ENCODE measurements around the gene HBP1. TPM values are rescaled to one million over a fixed set of nuclear protein-coding genes. Genes with fewer than 3 reads are reported as not detected.
A peak's percentile ranks its signal among the peaks of the same experiment; 100 is the strongest.

HBP1 gene
- total RNA-seq, 2 experiments from 2014 or later = 9.3 to 18.1 TPM

DNA sequence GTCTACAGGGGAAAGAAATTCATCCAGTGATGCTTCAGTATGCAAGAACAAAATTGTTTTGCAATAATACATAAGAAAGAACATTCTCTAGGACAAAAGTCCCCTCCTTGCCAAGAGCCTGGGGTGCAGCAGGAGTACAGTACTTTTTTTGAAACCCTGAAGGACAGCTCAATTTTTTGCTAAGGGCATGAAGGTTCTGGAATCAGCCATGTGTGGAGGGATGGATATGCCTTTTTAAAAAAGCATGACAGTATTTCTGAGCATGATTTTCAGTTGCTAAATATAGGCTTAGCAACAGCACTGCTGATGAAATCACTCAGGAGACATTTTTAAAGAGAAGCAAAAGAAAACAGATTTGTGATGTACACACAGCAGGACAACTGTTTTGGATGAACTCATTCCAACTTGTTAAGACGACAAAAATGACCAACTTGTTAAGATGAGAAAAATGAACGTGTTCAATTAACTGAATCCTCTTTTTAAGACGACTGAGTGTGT lies 39.3 kb downstream of the HBP1 start:
- Histone ChIP-seq H3K79me2 (ENCODE audit: insufficient read depth, low read depth, low read length) (no peaks in the 10 kb centered on the region), H3K9me2 (ENCODE audit: insufficient read depth, low read length) (no peaks in the 10 kb centered on the region), H4K20me1 (ENCODE audit: insufficient read depth, low read length) (no peaks in the 10 kb centered on the region), H3K4me1 (ENCODE audit: insufficient read depth, low read length, poor library complexity, severe bottlenecking) (peaks cover 7% of the 10 kb centered on the region), H3K27ac (ENCODE audit: low read depth, low read length, poor library complexity, severe bottlenecking) (no peak overlapping the region), H2AFZ (ENCODE audit: low read length) (no peak overlapping the region), H3K4me3 (ENCODE audit: low read depth, low read length, poor library complexity, severe bottlenecking) (no peak overlapping the region), H3K4me2 (ENCODE audit: low read length) (no peak overlapping the region), H3K36me3 (ENCODE audit: insufficient read depth, low read length) (peaks cover 11% of the 10 kb centered on the region; the same call in 1 of the 2 replicates), H3K9me3 (ENCODE audit: low read length) (no peaks in the 10 kb centered on the region)
- intact Hi-C loops (cut with micrococcal nuclease; ENCODE audit: unreplicated experiment) = no loop called here
- CTCF ChIA-PET (ENCODE audit: unreplicated experiment) = interaction anchor here (1.0 kb wide), 1 partner anchor 12 kb away, joined by 4 read pairs; no protein-coding TSS in a partner anchor
- peak; percentile 4 for DNase-seq (ENCODE audit: low spot score)
- no TSS peak for BruUV-seq (replicated peaks)
- no peak for TF ChIP-seq EZH2phosphoT487 (IDR thresholded peaks at IDR 0.05; ENCODE audit: borderline replicate concordance, low read depth, low read length)
- TF ChIP-seq, protein P1, sequence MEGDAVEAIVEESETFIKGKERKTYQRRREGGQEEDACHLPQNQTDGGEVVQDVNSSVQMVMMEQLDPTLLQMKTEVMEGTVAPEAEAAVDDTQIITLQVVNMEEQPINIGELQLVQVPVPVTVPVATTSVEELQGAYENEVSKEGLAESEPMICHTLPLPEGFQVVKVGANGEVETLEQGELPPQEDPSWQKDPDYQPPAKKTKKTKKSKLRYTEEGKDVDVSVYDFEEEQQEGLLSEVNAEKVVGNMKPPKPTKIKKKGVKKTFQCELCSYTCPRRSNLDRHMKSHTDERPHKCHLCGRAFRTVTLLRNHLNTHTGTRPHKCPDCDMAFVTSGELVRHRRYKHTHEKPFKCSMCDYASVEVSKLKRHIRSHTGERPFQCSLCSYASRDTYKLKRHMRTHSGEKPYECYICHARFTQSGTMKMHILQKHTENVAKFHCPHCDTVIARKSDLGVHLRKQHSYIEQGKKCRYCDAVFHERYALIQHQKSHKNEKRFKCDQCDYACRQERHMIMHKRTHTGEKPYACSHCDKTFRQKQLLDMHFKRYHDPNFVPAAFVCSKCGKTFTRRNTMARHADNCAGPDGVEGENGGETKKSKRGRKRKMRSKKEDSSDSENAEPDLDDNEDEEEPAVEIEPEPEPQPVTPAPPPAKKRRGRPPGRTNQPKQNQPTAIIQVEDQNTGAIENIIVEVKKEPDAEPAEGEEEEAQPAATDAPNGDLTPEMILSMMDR (conservative IDR thresholded peaks at IDR 0.05; ENCODE audit: low read length) = no peak
- POLR2A ChIA-PET = interaction anchor here (0.6 to 1.8 kb wide), 5 partner anchors 9 to 686 kb away, joined by 3 to 6 read pairs (median 4); no protein-coding TSS in a partner anchor

DNA sequence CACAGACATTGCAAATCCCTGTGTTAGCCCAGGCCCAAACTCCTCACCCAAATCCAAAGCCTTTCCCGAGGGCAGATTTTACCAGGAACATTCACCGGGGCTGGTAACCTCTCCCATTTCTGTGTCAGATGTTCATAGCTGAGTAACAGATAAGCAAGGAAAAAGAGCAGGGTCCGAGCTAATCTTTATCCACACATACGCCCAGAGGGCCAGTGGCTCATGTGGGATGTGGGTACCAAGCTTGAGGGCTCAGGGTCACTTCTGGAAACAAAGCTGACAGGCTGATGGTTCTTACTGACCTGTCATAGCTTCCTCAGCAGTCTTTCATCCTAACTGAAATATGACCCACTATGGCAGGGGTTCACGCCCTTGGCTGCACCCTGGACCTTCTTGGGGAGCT lies 39.8 kb downstream of the HBP1 start:
- DNase-seq (ENCODE audit: low spot score) = no peak
- intact Hi-C loops (cut with micrococcal nuclease; ENCODE audit: unreplicated experiment) = no loop called here
- no peak overlapping the region for H2AFZ ChIP-seq (ENCODE audit: low read length)
- H3K4me2 ChIP-seq (ENCODE audit: low read length) = no peak overlapping the region
- CTCF ChIA-PET (ENCODE audit: unreplicated experiment) = interaction anchor here (1.0 kb wide), 1 partner anchor 12 kb away, joined by 4 read pairs; no protein-coding TSS in a partner anchor
- H3K36me3 ChIP-seq (ENCODE audit: insufficient read depth, low read length) = peaks cover 7% of the 10 kb centered on the region; the same call in 1 of the 2 replicates
- H3K9me3 ChIP-seq (ENCODE audit: low read length) = no peaks in the 10 kb centered on the region
- H3K4me3 ChIP-seq (ENCODE audit: low read depth, low read length, poor library complexity, severe bottlenecking) = no peak overlapping the region
- H3K4me1 ChIP-seq (ENCODE audit: insufficient read depth, low read length, poor library complexity, severe bottlenecking) = peaks cover 7% of the 10 kb centered on the region
- no peak overlapping the region for H3K27ac ChIP-seq (ENCODE audit: low read depth, low read length, poor library complexity, severe bottlenecking)
- TF ChIP-seq EZH2phosphoT487 (IDR thresholded peaks at IDR 0.05; ENCODE audit: borderline replicate concordance, low read depth, low read length) = no peak
- no peaks in the 10 kb centered on the region for H3K9me2 ChIP-seq (ENCODE audit: insufficient read depth, low read length)
- POLR2A ChIA-PET = interaction anchor here (0.7 to 1.8 kb wide), 6 partner anchors 9 to 48 kb away, joined by 3 to 6 read pairs (median 4); no protein-coding TSS in a partner anchor
- BruUV-seq (replicated peaks) = no TSS peak
- H3K79me2 ChIP-seq (ENCODE audit: insufficient read depth, low read depth, low read length) = no peaks in the 10 kb centered on the region
- no peaks in the 10 kb centered on the region for H4K20me1 ChIP-seq (ENCODE audit: insufficient read depth, low read length)

GRCh38 chr7:107209565-107209964 lies 40.8 kb downstream of the HBP1 start:
- ChIA-PET POLR2A (interaction anchor here (0.5 to 1.5 kb wide), 4 partner anchors 14 to 97 kb away, joined by 3 to 6 read pairs (median 4); no protein-coding TSS in a partner anchor), CTCF (ENCODE audit: unreplicated experiment) (no interaction called here)
- no peak for DNase-seq (ENCODE audit: low spot score)
- no peak overlapping the region for H3K4me2 ChIP-seq (ENCODE audit: low read length)
- peaks cover 7% of the 10 kb centered on the region for H3K4me1 ChIP-seq (ENCODE audit: insufficient read depth, low read length, poor library complexity, severe bottlenecking)
- no peaks in the 10 kb centered on the region for H3K79me2 ChIP-seq (ENCODE audit: insufficient read depth, low read depth, low read length)
- TF ChIP-seq, protein P1 (conservative IDR thresholded peaks at IDR 0.05; ENCODE audit: low read length) = no peak
- TF ChIP-seq EZH2phosphoT487 (IDR thresholded peaks at IDR 0.05; ENCODE audit: borderline replicate concordance, low read depth, low read length) = no peak
- H3K9me3 ChIP-seq (ENCODE audit: low read length) = peaks cover 7% of the 10 kb centered on the region; the same call in 1 of the 2 replicates
- H3K36me3 ChIP-seq (ENCODE audit: insufficient read depth, low read length) = peaks cover 7% of the 10 kb centered on the region; the same call in 1 of the 2 replicates
- no peaks in the 10 kb centered on the region for H4K20me1 ChIP-seq (ENCODE audit: insufficient read depth, low read length)
- H3K27ac ChIP-seq (ENCODE audit: low read depth, low read length, poor library complexity, severe bottlenecking) = no peak overlapping the region
- no peak overlapping the region for H3K4me3 ChIP-seq (ENCODE audit: low read depth, low read length, poor library complexity, severe bottlenecking)
- intact Hi-C loops (cut with micrococcal nuclease; ENCODE audit: unreplicated experiment) = no loop called here
- H2AFZ ChIP-seq (ENCODE audit: low read length) = no peak overlapping the region
- H3K9me2 ChIP-seq (ENCODE audit: insufficient read depth, low read length) = no peaks in the 10 kb centered on the region
- no TSS peak for BruUV-seq (replicated peaks)

Data from OCI-LY7 (cell line).